ENCODE results near the gene CNNM2. TPM values are rescaled to one million over a fixed set of nuclear protein-coding genes. Genes with fewer than 3 reads are reported as not detected.
A peak's percentile ranks its signal among the peaks of the same experiment; 100 is the strongest.

The CNNM2 gene
- total RNA-seq, 2 donors from 2014 or later, result 13.4 to 18.9 TPM

- Histone ChIP-seq H3K36me3 (no peaks in the 10 kb centered on the region), H3K27me3 (replicated peaks; ENCODE audit: insufficient read depth) (no peaks in the 10 kb centered on the region), H3K9me3 (no peaks in the 10 kb centered on the region), H3K27ac (no peak overlapping the region), H3K4me1 (replicated peaks) (no peaks in the 10 kb centered on the region), H3K4me3 (no peak overlapping the region)
- intact Hi-C loops (cut with DNase I), result no loop called here
- DNase-seq (ENCODE audit: low spot score), result no peak
- 17% methylated on average over 1 of the region's 1 CpG for WGBS
- TF ChIP-seq POLR2AphosphoS5 (IDR thresholded peaks at IDR 0.05) (peak; percentile 18), CTCF (IDR thresholded peaks at IDR 0.05) (no peak)
Observed at GRCh38 chr10:102984086-102984485, 66.0 kb downstream of the CNNM2 start.

GRCh38 chr10:102985811-102986210 is 67.7 kb downstream of the CNNM2 start:
- intact Hi-C loops (cut with DNase I), result no loop called here
- no peak overlapping the region for H3K27ac ChIP-seq
- peak; percentile 56 for DNase-seq (ENCODE audit: low spot score)
- H3K9me3 ChIP-seq, result no peaks in the 10 kb centered on the region
- no peaks in the 10 kb centered on the region for H3K36me3 ChIP-seq
- 39% methylated on average over 1 of the region's 1 CpG for WGBS
- TF ChIP-seq CTCF (IDR thresholded peaks at IDR 0.05) (no peak), POLR2AphosphoS5 (IDR thresholded peaks at IDR 0.05) (peak; percentile 61), POLR2A (IDR thresholded peaks at IDR 0.05) (no peak)
- H3K27me3 ChIP-seq (replicated peaks; ENCODE audit: insufficient read depth), result no peaks in the 10 kb centered on the region
- no peaks in the 10 kb centered on the region for H3K4me1 ChIP-seq (replicated peaks)
- H3K4me3 ChIP-seq, result no peak overlapping the region

- Histone ChIP-seq H3K4me3 (no peak overlapping the region), H3K9me3 (no peaks in the 10 kb centered on the region), H3K27ac (no peak overlapping the region), H3K27me3 (replicated peaks; ENCODE audit: insufficient read depth) (no peaks in the 10 kb centered on the region), H3K4me1 (replicated peaks) (no peaks in the 10 kb centered on the region), H3K36me3 (no peaks in the 10 kb centered on the region)
- intact Hi-C loops (cut with DNase I), result no loop called here
- DNase-seq (ENCODE audit: low spot score), result no peak
- peak; percentile 12 for TF ChIP-seq POLR2AphosphoS5 (IDR thresholded peaks at IDR 0.05)
- TF ChIP-seq POLR2A (IDR thresholded peaks at IDR 0.05), result no peak
- WGBS, result 43% methylated on average over 8 of the region's 8 CpGs
Observed at GRCh38 chr10:102988404-102989314, 70.6 kb downstream of the CNNM2 start.

- intact Hi-C loops (cut with DNase I), result no loop called here
- no peak for DNase-seq (ENCODE audit: low spot score)
- H3K36me3 ChIP-seq, result no peaks in the 10 kb centered on the region
- H3K9me3 ChIP-seq, result no peaks in the 10 kb centered on the region
- TF ChIP-seq POLR2A (IDR thresholded peaks at IDR 0.05), result no peak
- TF ChIP-seq POLR2AphosphoS5 (IDR thresholded peaks at IDR 0.05), result no peak
- TF ChIP-seq CTCF (IDR thresholded peaks at IDR 0.05), result no peak
- no peak overlapping the region for H3K27ac ChIP-seq
- no peak overlapping the region for H3K4me3 ChIP-seq
- H3K4me1 ChIP-seq (replicated peaks), result no peaks in the 10 kb centered on the region
- H3K27me3 ChIP-seq (replicated peaks; ENCODE audit: insufficient read depth), result no peaks in the 10 kb centered on the region
- 92% methylated on average over 5 of the region's 5 CpGs for WGBS
Observed at GRCh38 chr10:102994531-102995295, 76.6 kb downstream of the CNNM2 start.

- DNase-seq (ENCODE audit: low spot score), result no peak
Observed at GRCh38 chr10:102996876-102997275, 78.8 kb downstream of the CNNM2 start.

More at GRCh38 chr10:102996876-102997275, 78.8 kb downstream of the CNNM2 start:
- Histone ChIP-seq H3K36me3 (no peaks in the 10 kb centered on the region), H3K9me3 (no peaks in the 10 kb centered on the region), H3K27ac (no peak overlapping the region), H3K27me3 (replicated peaks; ENCODE audit: insufficient read depth) (no peaks in the 10 kb centered on the region), H3K4me1 (replicated peaks) (no peaks in the 10 kb centered on the region), H3K4me3 (no peak overlapping the region)
- TF ChIP-seq CTCF (IDR thresholded peaks at IDR 0.05), result no peak
- no peak for TF ChIP-seq POLR2A (IDR thresholded peaks at IDR 0.05)
- no peak for TF ChIP-seq POLR2AphosphoS5 (IDR thresholded peaks at IDR 0.05)
- intact Hi-C loops (cut with DNase I), result no loop called here

All from prostate gland (tissue), 2 donors.